ENCODE measurements around the gene SAMSN1.

GRCh38 chr21:14452031-14452726, 93.9 kb downstream of the SAMSN1 start:
- TF ChIP-seq CTCF (IDR thresholded peaks at IDR 0.05) (no peak), EP300 (IDR thresholded peaks at IDR 0.05) (no peak), POLR2AphosphoS5 (IDR thresholded peaks at IDR 0.05) (no peak), POLR2A (IDR thresholded peaks at IDR 0.05) (no peak)

Data from gastroesophageal sphincter (tissue), 3 donors.